A549 treated with CORT108297 at 1 μM for 4 hours (cell line): ENCODE data around the gene PSIP1. TPM values are rescaled to one million over a fixed set of nuclear protein-coding genes. Genes with fewer than 3 reads are reported as not detected.

Source experiments
- total RNA-seq: library from RNA; stranded (reverse); fragments of 200-300 nt; extraction: Qiagen RNA extraction; gene quantifications from 5 replicates; pipeline ENCODE4 v1.2.3, GENCODE V29; 2022

PSIP1 gene
- total RNA-seq = 49.7 to 66.2 TPM (median 58.3 TPM) in 5 replicates

GRCh38 chr9:15510789-15511575 lies at the start of gene PSIP1:
PSIP1 (minus strand) TSS chr9:15510970; CDS start chr9:15510188, 782 bp downstream.

GRCh38 chr9:15552636-15553527 lies 42.1 kb upstream of the PSIP1 start, which contains the start of gene CCDC171:
CCDC171 (plus strand) TSS chr9:15553043; CDS start chr9:15564089, 11,046 bp downstream.

GRCh38 chr9:15422372-15423230 lies 88.2 kb downstream of the PSIP1 start, which contains the start of gene SNAPC3:
SNAPC3 (plus strand) TSS chr9:15422876; CDS start chr9:15422880, 4 bp downstream.

Other genes starting within 250 kb of the PSIP1 start
- gene TTC39B, start 203.8 kb downstream of the PSIP1 start, total RNA-seq = 0.67 to 0.96 TPM (median 0.87 TPM) in 5 replicates
- gene SNAPC3, start 88.1 kb downstream of the PSIP1 start, total RNA-seq = 13.7 to 19.8 TPM (median 18.4 TPM) in 5 replicates
- 0.30 to 0.51 TPM (median 0.35 TPM) in 5 replicates for gene CCDC171, start 42.1 kb upstream of the PSIP1 start, total RNA-seq